H1 (cell line): Measurements from ENCODE around the gene SHMT2. TPM values are rescaled to one million over a fixed set of nuclear protein-coding genes. Genes with fewer than 3 reads are reported as not detected.

Experiments used
- CTCF ChIA-PET: fragments of 300-600 bp; sonication (Branson Sonifier 250); formaldehyde crosslinking; loops from one replicate; lab custom pipeline; 2021; ENCODE audit not compliant: partially characterized antibody; lab: Charles Lee
- POLR2A ChIA-PET: fragments of 300-600 bp; sonication (Branson Sonifier 250); formaldehyde crosslinking; loops from one replicate; lab custom pipeline; 2021; ENCODE audit warnings: inconsistent platforms; ENCODE audit not compliant: partially characterized antibody; lab: Charles Lee
- DNase-seq, 2 experiments: peaks; one replicate each; pipeline versions ENCODE4 v3.0.0 to v3.0.0-alpha.2; 2010 to 2022; ENCODE audit warnings: low spot score in 2 of 2, low read depth in 1 of 2, mixed read lengths in 1 of 2
- FAIRE-seq: peaks from 2 replicates; lab custom pipeline; 2011; peaks lifted over from hg19 to GRCh38; lab: Jason Lieb, UNC
- H2AFZ ChIP-seq: 2 replicates; pipeline ENCODE4 v1.8.1; 2012; ENCODE audit warnings: low read length, inconsistent platforms
- H2AK5ac ChIP-seq: 2 replicates; pipeline ENCODE4 v1.6.1; 2013; ENCODE audit warnings: low read depth, low read length
- H2BK120ac ChIP-seq: replicated peaks from 2 replicates; pipeline ENCODE3; 2013; ENCODE audit warnings: low read depth, low read length, inconsistent platforms
- H2BK12ac ChIP-seq: 2 replicates; pipeline ENCODE4 v1.6.1; 2013; ENCODE audit warnings: low read depth, low read length
- H2BK15ac ChIP-seq: 2 replicates; pipeline ENCODE4 v1.6.1; 2013; ENCODE audit warnings: low read length
- H2BK20ac ChIP-seq: 2 replicates; pipeline ENCODE4 v1.6.1; 2013; ENCODE audit warnings: low read length
- H2BK5ac ChIP-seq: 2 replicates; pipeline ENCODE4 v1.6.1; 2013; ENCODE audit warnings: low read depth, low read length
- H3K14ac ChIP-seq: 2 replicates; pipeline ENCODE4 v1.6.1; 2013; ENCODE audit warnings: inconsistent platforms; ENCODE audit not compliant: insufficient read length
- H3K18ac ChIP-seq: 2 replicates; pipeline ENCODE4 v1.6.1; 2013; ENCODE audit warnings: low read length; ENCODE audit errors: extremely low read depth
- H3K23ac ChIP-seq: 2 replicates; pipeline ENCODE4 v1.6.1; 2013; ENCODE audit warnings: inconsistent platforms; ENCODE audit not compliant: insufficient read length
- H3K23me2 ChIP-seq: 2 replicates; pipeline ENCODE4 v1.6.1; 2013; ENCODE audit warnings: low read depth, low read length
- H3K27ac ChIP-seq: 2 replicates; pipeline ENCODE4 v1.6.1; 2011; ENCODE audit warnings: low read depth, low read length, inconsistent platforms
- H3K27me3 ChIP-seq, 4 experiments: replicated peaks in 1 of 4; 1 replicate in 1 of 4; 2 replicates in 3 of 4; pipeline versions ENCODE4 v1.6.1 to v1.8.1; 2011 to 2013; ENCODE audit warnings: low read length in 3 of 4, mild to moderate bottlenecking in 3 of 4, inconsistent platforms in 2 of 4, mixed read lengths in 2 of 4, moderate library complexity in 1 of 4; ENCODE audit not compliant: control insufficient read depth in 3 of 4, insufficient read depth in 3 of 4; ENCODE audit errors: extremely low read depth in 1 of 4
- H3K36me3 ChIP-seq, 4 experiments: 2 replicates each; pipeline versions ENCODE4 v1.6.1 to v1.8.1; 2011 to 2013; ENCODE audit warnings: mild to moderate bottlenecking in 4 of 4, low read length in 3 of 4, moderate library complexity in 2 of 4, control low read depth in 1 of 4, inconsistent platforms in 1 of 4; ENCODE audit not compliant: insufficient read depth in 4 of 4, control insufficient read depth in 2 of 4
- H3K4ac ChIP-seq: replicated peaks from 2 replicates; pipeline ENCODE3; 2013; ENCODE audit warnings: low read length, low read depth, mixed read lengths, inconsistent platforms; ENCODE audit not compliant: insufficient read length
- H3K4me1 ChIP-seq, 4 experiments: replicated peaks in 1 of 4; 1 replicate in 1 of 4; 2 replicates in 3 of 4; pipeline versions ENCODE4 v1.6.1 to v1.8.1; 2011 to 2013; ENCODE audit warnings: low read length in 3 of 4, inconsistent platforms in 2 of 4, mixed read lengths in 1 of 4; ENCODE audit not compliant: insufficient read depth in 4 of 4, control insufficient read depth in 3 of 4
- H3K4me2 ChIP-seq, 2 experiments: 2 replicates each; pipeline versions ENCODE4 v1.6.1 to v1.8.1; 2011 to 2013; ENCODE audit warnings: low read depth in 2 of 2, low read length in 2 of 2, control low read depth in 1 of 2, inconsistent platforms in 1 of 2, mild to moderate bottlenecking in 1 of 2; ENCODE audit not compliant: insufficient read depth in 1 of 2
- H3K4me3 ChIP-seq, 4 experiments: fragments of 200-600, 300-600 bp in 1 of 4; sonication (generic), shearing (Covaris generic), sonication (Bioruptor Twin) in 1 of 4; 2 replicates each; pipeline versions ENCODE4 v1.5.1 to v1.8.1; 2011 to 2016; ENCODE audit warnings: low read length in 4 of 4, low read depth in 3 of 4, control low read depth in 2 of 4, inconsistent platforms in 2 of 4, mild to moderate bottlenecking in 2 of 4, mixed read lengths in 1 of 4, moderate library complexity in 1 of 4; ENCODE audit not compliant: insufficient read depth in 2 of 4; ENCODE audit errors: extremely low read depth in 1 of 4
- H3K56ac ChIP-seq: replicated peaks from 2 replicates; pipeline ENCODE3; 2013; ENCODE audit warnings: low read depth, mild to moderate bottlenecking, mixed read lengths, low read length, inconsistent platforms; ENCODE audit not compliant: insufficient read length
- H3K79me1 ChIP-seq: 2 replicates; pipeline ENCODE4 v1.6.1; 2013; ENCODE audit warnings: low read depth, low read length, control low read depth
- H3K79me2 ChIP-seq, 2 experiments: 2 replicates each; pipeline versions ENCODE4 v1.6.1 to v1.8.1; 2012 to 2013; ENCODE audit warnings: low read length in 2 of 2, mild to moderate bottlenecking in 2 of 2, inconsistent platforms in 1 of 2; ENCODE audit not compliant: insufficient read depth in 2 of 2, control insufficient read depth in 1 of 2
- H3K9ac ChIP-seq, 4 experiments: replicated peaks in 1 of 4; 1 replicate in 1 of 4; 2 replicates in 3 of 4; pipeline versions ENCODE4 v1.6.1 to v1.8.1; 2011 to 2013; ENCODE audit warnings: low read depth in 3 of 4, low read length in 3 of 4, control low read depth in 2 of 4, mild to moderate bottlenecking in 2 of 4, moderate library complexity in 2 of 4, inconsistent platforms in 1 of 4; ENCODE audit errors: extremely low read depth in 1 of 4
- H3K9me3 ChIP-seq, 2 experiments: 2 replicates each; pipeline versions ENCODE4 v1.6.1 to v1.8.1; 2012 to 2013; ENCODE audit warnings: mild to moderate bottlenecking in 2 of 2, moderate library complexity in 2 of 2, control low read depth in 1 of 2, inconsistent platforms in 1 of 2, low read depth in 1 of 2, low read length in 1 of 2, mixed read lengths in 1 of 2; ENCODE audit not compliant: insufficient read depth in 2 of 2
- H4K20me1 ChIP-seq, 2 experiments: replicated peaks in 1 of 2; 2 replicates each; pipeline versions ENCODE3 to v1.8.1; 2011 to 2013; ENCODE audit warnings: inconsistent platforms in 2 of 2, low read length in 2 of 2, mild to moderate bottlenecking in 1 of 2; ENCODE audit not compliant: insufficient read depth in 2 of 2, control insufficient read depth in 1 of 2
- H4K5ac ChIP-seq: 2 replicates; pipeline ENCODE4 v1.6.1; 2013; ENCODE audit warnings: low read length, low read depth, mixed read lengths, inconsistent platforms; ENCODE audit not compliant: insufficient read length
- H4K8ac ChIP-seq: 2 replicates; pipeline ENCODE4 v1.8.0; 2013; ENCODE audit warnings: mild to moderate bottlenecking, moderate library complexity, low read length, inconsistent platforms; ENCODE audit not compliant: insufficient read depth; ENCODE audit errors: extremely low read depth
- H4K91ac ChIP-seq: replicated peaks from 2 replicates; pipeline ENCODE3; 2013; ENCODE audit warnings: low read length, mixed read lengths, inconsistent platforms; ENCODE audit not compliant: insufficient read length
- EZH2 ChIP-seq: fragments of 200-600 bp; sonication (generic); IDR thresholded peaks from 2 replicates; pipeline ENCODE4 v1.7.1; 2012; ENCODE audit warnings: low read depth, mild to moderate bottlenecking, moderate library complexity, low read length, inconsistent platforms; ENCODE audit not compliant: severe bottlenecking
- SUZ12 ChIP-seq: fragments of 200-600 bp; sonication (generic); IDR thresholded peaks from 2 replicates; pipeline ENCODE4 v1.6.1; 2012; ENCODE audit warnings: mild to moderate bottlenecking, inconsistent platforms, low read length, moderate library complexity, mixed read lengths
- WGBS, 2 experiments: shearing (Covaris generic) in 1 of 2; methylation state at CpG; one replicate each; pipeline versions ENCODE4 v1.1.6 to v1.1.7; 2013 to 2015; ENCODE audit warnings: low lambda C conversion rate in 2 of 2, mixed read lengths in 2 of 2, inconsistent platforms in 1 of 2, low coverage in 1 of 2, missing lambda C conversion rate in 1 of 2; ENCODE audit not compliant: insufficient replicate concordance in 2 of 2, insufficient coverage in 1 of 2, insufficient read length in 1 of 2; ENCODE audit errors: extremely low coverage in 1 of 2, missing lambda C conversion rate in 1 of 2; 5-methylcytosine and 5-hydroxymethylcytosine counted together
- polyA plus RNA-seq, 7 experiments: library from polyadenylated mRNA; depleted of rRNA in 3 of 7; stranded (reverse) in 5 of 7; unstranded in 2 of 7; fragments of >200 nt in 5 of 7; fragments of 200-250 nt in 2 of 7; gene quantifications; 1 replicate in 5 of 7; 2 replicates in 1 of 7; 4 replicates in 1 of 7; pipeline versions ENCODE4 v1.2.1 to v1.2.3, GENCODE V29; 2011 to 2013; ENCODE audit warnings: missing spikeins in 2 of 7, mixed read lengths in 2 of 7
- total RNA-seq: library from RNA; stranded (reverse); fragmentation: NEBNext Ultra II Directional; extraction: Animal tissue kit (Norgen Biotek cat#: 25700); gene quantifications from 2 replicates; pipeline ENCODE4 v1.2.1, GENCODE V29; 2021

The SHMT2 gene
- total and polyA plus RNA-seq, 2 of the 8 experiments (the other 6 are each of a cell fraction or from before 2014, with no cell fraction given), result 274 to 520 TPM

- no peak overlapping the region for H2BK15ac ChIP-seq
- H3K23ac ChIP-seq, result no peak overlapping the region
- H2BK120ac ChIP-seq, result no peak overlapping the region
- TF ChIP-seq EZH2 (peak; percentile 6), SUZ12 (no peak)
- no peaks in the 10 kb centered on the region for H3K79me2 ChIP-seq
- no peak overlapping the region; the same call in 1 of the 2 replicates for H3K18ac ChIP-seq
- H4K91ac ChIP-seq, result no peak overlapping the region
- peaks cover 0 to 50% (median 39%) of the 10 kb centered on the region in 4 experiments; a peak in 6 of 7 replicates for H3K4me1 ChIP-seq
- H2BK5ac ChIP-seq, result no peak overlapping the region
- no peak overlapping the region for H3K27ac ChIP-seq
- no peaks in the 10 kb centered on the region for H3K36me3 ChIP-seq
- peak overlapping the region; percentile 58 to 71 for H3K4me2 ChIP-seq
- peaks cover 16 to 38% of the 10 kb centered on the region in 2 experiments for H4K20me1 ChIP-seq
- no peak overlapping the region for H3K56ac ChIP-seq
- no peak overlapping the region for H3K9ac ChIP-seq
- H3K14ac ChIP-seq, result no peak overlapping the region
- no peak for FAIRE-seq
- no peak overlapping the region; the same call in 1 of the 2 replicates for H4K8ac ChIP-seq
- 3% methylated on average over 6 of the region's 38 CpGs; no CpG with 5 or more reads in 1 of the 2 experiments for WGBS, 2 experiments
- peak overlapping the region; percentile 7 to 46 (median 20); a peak in 3 of 8 replicates for H3K4me3 ChIP-seq
- no peaks in the 10 kb centered on the region for H3K79me1 ChIP-seq
- peak overlapping the region; percentile 14; the same call in 1 of the 2 replicates for H2BK12ac ChIP-seq
- H4K5ac ChIP-seq, result no peak overlapping the region
- CTCF ChIA-PET, result interaction anchor here (0.9 to 10.1 kb wide), 5 partner anchors 9 to 234 kb away, joined by 3 to 726 read pairs (median 3); partner anchors contain the start of genes SHMT2 and STAC3
- peaks cover 7% of the 10 kb centered on the region; the same call in 1 of the 2 replicates for H3K23me2 ChIP-seq
- peak in 1 of 2 experiments; percentile 52 for DNase-seq
- POLR2A ChIA-PET, result interaction anchor here (0.6 to 8.8 kb wide), 4 partner anchors 9 to 47 kb away, joined by 3 to 686 read pairs (median 3); partner anchors contain the start of gene SHMT2
- no peaks in the 10 kb centered on the region for H3K9me3 ChIP-seq
- H2AFZ ChIP-seq, result no peak overlapping the region
- peaks cover 87 to 98% (median 98%) of the 10 kb centered on the region in 4 experiments for H3K27me3 ChIP-seq
- H2BK20ac ChIP-seq, result no peak overlapping the region
- H3K4ac ChIP-seq, result peak overlapping the region; percentile 47
- 0 out of 2 replicates have a peak overlapping the region, but pooled peaks have one; percentile 82 for H2AK5ac ChIP-seq
Measured at GRCh38 chr12:57219993-57220754, 9.3 kb upstream of the SHMT2 start.
